Measurements from ENCODE around the gene CFAP298.

CFAP298 gene

GRCh38 chr21:32558106-32558505 is 54.1 kb downstream of the CFAP298 start:
- no peak for TF ChIP-seq CTCF (IDR thresholded peaks at IDR 0.05; ENCODE audit: control insufficient read depth, extremely low read depth, insufficient read depth)

GRCh38 chr21:32554832-32555638 is 57.1 kb downstream of the CFAP298 start:
- H3K4me3 ChIP-seq (ENCODE audit: low read depth, low read length), result no peak overlapping the region
- TF ChIP-seq CTCF (IDR thresholded peaks at IDR 0.05; ENCODE audit: control insufficient read depth, extremely low read depth, insufficient read depth), result no peak
- DNase-seq (ENCODE audit: low read depth), result no peak

More at GRCh38 chr21:32558106-32558505, 54.1 kb downstream of the CFAP298 start:
- DNase-seq (ENCODE audit: low read depth), result no peak
- no peak overlapping the region for H3K4me3 ChIP-seq (ENCODE audit: low read depth, low read length)

- no peak for TF ChIP-seq CTCF (IDR thresholded peaks at IDR 0.05; ENCODE audit: control insufficient read depth, extremely low read depth, insufficient read depth)
- no peak for DNase-seq (ENCODE audit: low read depth)
- H3K4me3 ChIP-seq (ENCODE audit: low read depth, low read length), result no peak overlapping the region
These were observed 62.3 kb downstream of the CFAP298 start for GRCh38 chr21:32549886-32550285.

- no peak for TF ChIP-seq CTCF (IDR thresholded peaks at IDR 0.05; ENCODE audit: control insufficient read depth, extremely low read depth, insufficient read depth)
- DNase-seq (ENCODE audit: low read depth), result no peak
- no peak overlapping the region for H3K4me3 ChIP-seq (ENCODE audit: low read depth, low read length)
These were observed 62.7 kb downstream of the CFAP298 start for GRCh38 chr21:32549440-32549839.

Data from LNCaP clone FGC (cell line).